Type B pancreatic cell (in vitro differentiated cells): ENCODE measurements around the gene FARP1. TPM values are rescaled to one million over a fixed set of nuclear protein-coding genes. Genes with fewer than 3 reads are reported as not detected.

ENCODE experiments used
- DNase-seq: peaks from one replicate; pipeline ENCODE4 v3.0.0; 2021; ENCODE audit warnings: mixed read lengths; ENCODE audit not compliant: unreplicated experiment; ENCODE audit errors: extremely low spot score
- H3K27ac Mint-ChIP-seq: 2 replicates; pipeline ENCODE4 v1.8.0; 2021; ENCODE audit warnings: mild to moderate bottlenecking, mixed read lengths
- H3K27me3 Mint-ChIP-seq: 2 replicates; pipeline ENCODE4 v1.8.0; 2021; ENCODE audit warnings: mixed read lengths
- H3K36me3 Mint-ChIP-seq: 2 replicates; pipeline ENCODE4 v1.8.0; 2021; ENCODE audit warnings: mixed read lengths
- H3K4me1 Mint-ChIP-seq: one replicate; pipeline ENCODE4 v1.8.0; 2021; ENCODE audit warnings: mixed read lengths; ENCODE audit not compliant: unreplicated experiment
- H3K4me3 Mint-ChIP-seq: 2 replicates; pipeline ENCODE4 v1.8.0; 2021; ENCODE audit warnings: mild to moderate bottlenecking, mixed read lengths
- H3K9me3 Mint-ChIP-seq: 2 replicates; pipeline ENCODE4 v1.8.0; 2021; ENCODE audit warnings: mixed read lengths
- total RNA-seq: library from RNA; stranded (reverse); gene quantifications from 2 replicates; pipeline ENCODE4 v1.2.1, GENCODE V29; 2021; ENCODE audit warnings: low replicate concordance
- TF ChIP-seq, protein P1 (sequence below): fragments of 200-600 bp; sonication (generic); conservative IDR thresholded peaks from 2 replicates; pipeline ENCODE4 v1.5.0; 2021; ENCODE audit warnings: antibody characterized with exemption, mild to moderate bottlenecking

The FARP1 gene
- total RNA-seq, 1 donor from 2014 or later = 195 TPM

DNA sequence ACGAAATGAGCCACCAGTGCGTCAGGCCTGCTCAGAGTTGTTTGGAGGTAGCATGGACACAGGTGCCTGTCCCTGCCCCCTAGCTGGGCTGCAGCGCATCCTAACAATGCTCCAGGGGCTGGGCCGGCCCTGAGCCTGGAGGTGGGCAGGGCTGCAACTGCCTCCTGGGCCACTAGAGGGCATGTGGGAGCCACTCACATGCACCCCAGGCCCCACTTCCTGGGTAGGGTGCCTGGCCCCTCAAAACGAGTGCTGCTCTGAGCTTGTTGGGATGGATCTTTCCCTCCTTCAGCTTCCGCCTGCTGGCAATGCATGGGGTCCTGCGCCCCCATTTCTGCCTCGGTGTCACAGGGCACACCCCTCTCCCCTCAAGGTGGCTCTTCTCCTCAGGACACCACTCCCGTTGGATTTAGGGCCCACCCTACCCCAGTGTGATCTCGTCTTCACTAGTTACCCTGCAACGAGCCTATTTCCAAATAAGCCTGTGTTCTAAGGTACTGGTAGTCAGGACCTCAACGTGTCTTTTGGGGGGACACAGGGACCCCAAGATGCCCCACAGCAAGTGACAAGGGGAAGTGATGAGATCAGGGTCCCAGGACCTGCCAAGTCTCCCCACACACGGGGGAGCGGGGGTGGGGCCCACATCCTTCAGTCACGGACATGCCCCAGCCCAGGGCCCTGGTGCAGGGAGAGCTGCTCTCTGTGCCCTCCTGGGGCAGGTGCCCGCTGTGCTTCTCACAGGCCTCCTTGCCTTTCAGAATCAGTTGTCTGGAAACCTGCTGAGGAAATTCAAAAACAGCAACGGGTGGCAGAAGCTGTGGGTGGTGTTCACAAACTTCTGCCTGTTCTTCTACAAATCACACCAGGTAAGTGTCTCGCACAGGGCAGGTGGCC is 302.7 kb downstream of the FARP1 start:
- DNase-seq = no peak
- H3K4me3 Mint-ChIP-seq = no peak overlapping the region
- H3K4me1 Mint-ChIP-seq = peaks cover 25% of the 10 kb centered on the region

DNA sequence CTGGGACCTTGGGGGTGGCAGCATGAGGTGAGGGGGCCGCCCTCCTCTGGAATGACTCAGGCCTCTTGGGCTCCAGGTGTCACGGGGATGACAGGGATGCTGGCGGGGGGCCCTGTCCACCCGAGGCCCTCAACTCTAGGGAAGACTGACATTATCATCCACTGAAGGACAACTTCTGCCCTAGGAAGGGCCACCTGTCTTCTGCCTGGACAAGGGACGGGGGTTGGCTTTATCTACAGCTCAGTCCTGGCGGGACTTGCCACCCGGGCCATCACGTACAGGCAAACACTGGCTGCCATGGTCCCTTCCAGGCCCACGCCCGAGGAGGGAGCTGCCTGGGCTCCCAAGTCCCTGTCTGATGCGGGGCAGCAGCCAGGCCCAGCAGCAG is 303.3 kb downstream of the FARP1 start:
- Mint-ChIP-seq H3K27ac (peak overlapping the region; percentile 44), H3K36me3 (peaks cover 32% of the 10 kb centered on the region), H3K9me3 (no peaks in the 10 kb centered on the region), H3K4me3 (no peak overlapping the region), H3K27me3 (no peaks in the 10 kb centered on the region), H3K4me1 (peaks cover 31% of the 10 kb centered on the region)
- DNase-seq = no peak
- TF ChIP-seq, protein P1, sequence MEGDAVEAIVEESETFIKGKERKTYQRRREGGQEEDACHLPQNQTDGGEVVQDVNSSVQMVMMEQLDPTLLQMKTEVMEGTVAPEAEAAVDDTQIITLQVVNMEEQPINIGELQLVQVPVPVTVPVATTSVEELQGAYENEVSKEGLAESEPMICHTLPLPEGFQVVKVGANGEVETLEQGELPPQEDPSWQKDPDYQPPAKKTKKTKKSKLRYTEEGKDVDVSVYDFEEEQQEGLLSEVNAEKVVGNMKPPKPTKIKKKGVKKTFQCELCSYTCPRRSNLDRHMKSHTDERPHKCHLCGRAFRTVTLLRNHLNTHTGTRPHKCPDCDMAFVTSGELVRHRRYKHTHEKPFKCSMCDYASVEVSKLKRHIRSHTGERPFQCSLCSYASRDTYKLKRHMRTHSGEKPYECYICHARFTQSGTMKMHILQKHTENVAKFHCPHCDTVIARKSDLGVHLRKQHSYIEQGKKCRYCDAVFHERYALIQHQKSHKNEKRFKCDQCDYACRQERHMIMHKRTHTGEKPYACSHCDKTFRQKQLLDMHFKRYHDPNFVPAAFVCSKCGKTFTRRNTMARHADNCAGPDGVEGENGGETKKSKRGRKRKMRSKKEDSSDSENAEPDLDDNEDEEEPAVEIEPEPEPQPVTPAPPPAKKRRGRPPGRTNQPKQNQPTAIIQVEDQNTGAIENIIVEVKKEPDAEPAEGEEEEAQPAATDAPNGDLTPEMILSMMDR = no peak

More for the DNA sequence above, 302.7 kb downstream of the FARP1 start:
- TF ChIP-seq, protein P1 = peak; percentile 96
- H3K9me3 Mint-ChIP-seq = no peaks in the 10 kb centered on the region
- H3K36me3 Mint-ChIP-seq = peaks cover 27% of the 10 kb centered on the region
- peak overlapping the region; percentile 78 for H3K27ac Mint-ChIP-seq
- no peaks in the 10 kb centered on the region for H3K27me3 Mint-ChIP-seq

DNA sequence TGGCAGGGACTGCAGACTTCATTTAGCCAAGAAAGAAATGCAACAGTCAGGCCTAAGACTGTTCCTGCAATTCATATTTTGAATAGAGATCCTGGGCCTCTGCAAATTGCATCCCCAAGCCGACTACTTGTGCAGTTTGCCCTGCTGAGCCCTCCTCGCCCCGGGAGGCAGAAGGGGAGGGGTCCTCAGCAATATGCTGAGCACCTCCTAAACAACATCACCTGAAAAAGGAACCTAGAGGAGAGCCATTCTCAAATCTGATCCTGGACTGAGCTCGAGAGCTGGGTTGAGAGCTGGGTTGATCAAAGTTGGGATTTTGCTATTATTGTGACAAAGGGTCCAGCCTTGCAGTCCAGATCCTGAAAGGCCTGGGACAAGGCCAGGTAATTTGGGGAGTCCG is 304.2 kb downstream of the FARP1 start:
- DNase-seq = no peak
- Mint-ChIP-seq H3K27me3 (no peaks in the 10 kb centered on the region), H3K4me1 (peaks cover 36% of the 10 kb centered on the region), H3K36me3 (peaks cover 37% of the 10 kb centered on the region), H3K4me3 (no peak overlapping the region), H3K9me3 (no peaks in the 10 kb centered on the region), H3K27ac (peak overlapping the region; percentile 44)
- TF ChIP-seq, protein P1 = no peak

DNA sequence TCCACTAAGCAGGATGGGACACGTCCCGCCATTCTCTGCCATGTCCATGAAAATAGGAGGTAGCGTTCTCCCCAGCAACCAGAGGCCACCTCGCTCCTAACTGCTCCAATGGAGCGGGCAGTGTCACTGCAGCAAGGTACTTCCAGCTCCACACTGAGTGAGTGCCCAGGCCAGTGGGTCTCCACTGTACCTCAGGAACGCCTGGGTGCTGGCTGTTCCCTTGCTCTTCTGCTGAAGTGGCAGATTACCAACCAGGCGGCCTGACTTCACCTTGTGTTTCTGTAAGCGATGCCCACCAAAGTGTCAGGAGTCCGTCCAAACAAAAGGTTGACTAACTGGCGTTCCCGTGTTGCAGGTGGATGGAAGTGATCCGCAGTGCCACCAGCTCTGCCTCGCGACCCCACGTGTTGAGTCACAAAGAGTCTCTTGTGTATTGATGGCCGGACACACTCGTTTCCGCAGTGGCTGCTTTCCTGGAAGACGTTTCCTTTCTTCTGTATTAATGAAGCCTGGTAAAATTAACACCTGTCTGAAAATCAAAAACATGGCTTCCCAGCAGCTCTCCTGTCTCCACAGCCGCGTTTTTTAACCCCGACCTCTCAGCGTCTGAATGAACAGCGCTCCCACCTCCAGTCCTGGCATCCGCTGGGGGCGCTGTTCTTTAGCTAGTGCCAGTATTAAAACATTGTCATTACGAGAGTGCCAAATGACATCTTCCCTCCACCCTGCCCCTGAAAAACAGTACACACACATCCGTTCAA is 305.2 kb downstream of the FARP1 start:
- peaks cover 41% of the 10 kb centered on the region for H3K36me3 Mint-ChIP-seq
- H3K4me3 Mint-ChIP-seq = no peak overlapping the region
- no peaks in the 10 kb centered on the region for H3K9me3 Mint-ChIP-seq
- peak overlapping the region; percentile 69 for H3K27ac Mint-ChIP-seq
- no peaks in the 10 kb centered on the region for H3K27me3 Mint-ChIP-seq
- peaks cover 37% of the 10 kb centered on the region for H3K4me1 Mint-ChIP-seq
- DNase-seq = no peak
- TF ChIP-seq, protein P1 = peak; percentile 75

DNA sequence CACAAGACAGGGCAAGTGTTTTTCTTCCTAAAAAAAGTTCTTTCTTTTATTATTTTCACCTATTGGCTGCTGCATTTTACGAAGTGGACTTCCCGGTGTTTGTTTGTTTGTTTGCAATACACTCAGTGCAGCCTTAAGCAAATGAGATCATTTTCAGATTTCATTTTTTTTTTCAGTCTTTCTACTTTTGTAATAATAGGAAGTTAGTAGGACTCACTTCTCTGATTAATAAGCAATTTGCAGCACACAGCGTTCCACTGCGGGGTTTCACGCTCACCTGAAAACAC is 305.7 kb downstream of the FARP1 start:
- no peak overlapping the region for H3K4me3 Mint-ChIP-seq
- peaks cover 37% of the 10 kb centered on the region for H3K4me1 Mint-ChIP-seq
- peak overlapping the region; percentile 69 for H3K27ac Mint-ChIP-seq
- DNase-seq = no peak
- no peaks in the 10 kb centered on the region for H3K27me3 Mint-ChIP-seq
- H3K36me3 Mint-ChIP-seq = peaks cover 41% of the 10 kb centered on the region
- no peaks in the 10 kb centered on the region for H3K9me3 Mint-ChIP-seq
- TF ChIP-seq, protein P1 = no peak
